Kidney (tissue), 14 donors: ENCODE data around the gene CCND2. TPM values are rescaled to one million over a fixed set of nuclear protein-coding genes. Genes with fewer than 3 reads are reported as not detected.

Experiments
- DNase-seq, 5 donors: peaks; one replicate each; pipeline ENCODE4 v3.0.0-alpha.2; 2013 to 2020
- FAIRE-seq: peaks from 2 replicates; lab custom pipeline; 2012; peaks lifted over from hg19 to GRCh38; lab: Jason Lieb, UNC
- H3K27ac ChIP-seq, 2 donors: one replicate each; pipeline ENCODE4 v1.7.0; 2013; ENCODE audit warnings: low read depth in 2 of 2, low read length in 2 of 2, inconsistent platforms in 1 of 2
- H3K27me3 ChIP-seq: one replicate; pipeline ENCODE4 v1.7.1; 2013; ENCODE audit warnings: low read length, inconsistent platforms; ENCODE audit not compliant: control insufficient read depth, insufficient read depth
- H3K36me3 ChIP-seq, 3 donors: one replicate each; pipeline versions ENCODE4 v1.7.0 to v1.7.1; 2013; ENCODE audit warnings: low read length in 3 of 3, control low read depth in 1 of 3, inconsistent platforms in 1 of 3; ENCODE audit not compliant: insufficient read depth in 3 of 3, control insufficient read depth in 2 of 3
- H3K4me1 ChIP-seq, 3 donors: one replicate each; pipeline versions ENCODE4 v1.7.0 to v1.7.1; 2013; ENCODE audit warnings: low read length in 3 of 3, inconsistent platforms in 1 of 3, low read depth in 1 of 3; ENCODE audit not compliant: control insufficient read depth in 2 of 3, insufficient read depth in 2 of 3
- H3K4me3 ChIP-seq, 3 donors: one replicate each; pipeline versions ENCODE4 v1.7.0 to v1.8.1; 2013; ENCODE audit warnings: low read length in 3 of 3, control low read depth in 1 of 3, inconsistent platforms in 1 of 3
- H3K9ac ChIP-seq, 3 donors: one replicate each; pipeline versions ENCODE4 v1.7.0 to v1.7.1; 2013; ENCODE audit warnings: low read length in 3 of 3, control low read depth in 1 of 3, inconsistent platforms in 1 of 3
- H3K9me3 ChIP-seq, 3 donors: one replicate each; pipeline versions ENCODE4 v1.7.0 to v1.7.1; 2013; ENCODE audit warnings: low read length in 3 of 3, control low read depth in 1 of 3, inconsistent platforms in 1 of 3; ENCODE audit not compliant: control insufficient read depth in 2 of 3, insufficient read depth in 1 of 3
- CTCF ChIP-seq: IDR thresholded peaks from 3 replicates; pipeline ENCODE4 v1.5.1; 2012; ENCODE audit warnings: mild to moderate bottlenecking, moderate library complexity, borderline replicate concordance; ENCODE audit not compliant: insufficient read depth; ENCODE audit errors: extremely low read depth
- intact Hi-C: fragments of 100-400 bp; cut with DNase I; formaldehyde crosslinking; loops from one replicate; pipeline ENCODE4 v1.11.1; 2022
- polyA plus RNA-seq: library from polyadenylated mRNA; stranded (reverse); fragments of 350-450 nt; fragmentation: Illumina TruSeq; extraction: RNeasy Lipid Tissue Mini Kit (QIAGEN cat#74804); gene quantifications from one replicate; pipeline ENCODE4 v1.2.3, GENCODE V29; 2014; ENCODE audit warnings: low read depth, low replicate concordance; ENCODE audit not compliant: insufficient read depth
- total RNA-seq: library from RNA; stranded (reverse); fragmentation: NEBNext Ultra II Directional; extraction: Animal tissue kit (Norgen Biotek cat#: 25700); gene quantifications from one replicate; pipeline ENCODE4 v1.2.1, GENCODE V29; 2021
- donor health status: control.
- donor health status: control.
- donor health status: control.
- donor health status: control.
- donor health status: control.
- donor health status: DM: yes; HTN: yes; CAD: no.
- donor health status: Normal renal cell carcinoma (clear cell type).

CCND2 gene
- total and polyA plus RNA-seq, 2 donors from 2014 or later, result 3.3 to 94.4 TPM

GRCh38 chr12:4284306-4284705, 10.7 kb downstream of the CCND2 start:
- peaks cover 0 to 2% (median 0%) of the 10 kb centered on the region in 3 donors for H3K36me3 ChIP-seq
- intact Hi-C loops, result loop anchor here (10.0 kb wide), 1 partner anchor 290 kb away; no protein-coding TSS in a partner anchor
- no peak for TF ChIP-seq CTCF
- H3K27me3 ChIP-seq, result no peaks in the 10 kb centered on the region
- no peaks in the 10 kb centered on the region for H3K9me3 ChIP-seq
- FAIRE-seq (no peak), DNase-seq (no peak)
- no peak overlapping the region for H3K4me3 ChIP-seq
- H3K4me1 ChIP-seq, result no peaks in the 10 kb centered on the region
- no peak overlapping the region for H3K27ac ChIP-seq
- no peak overlapping the region for H3K9ac ChIP-seq

GRCh38 chr12:4285070-4285469, 11.5 kb downstream of the CCND2 start:
- no peak overlapping the region for H3K9ac ChIP-seq
- no peak for FAIRE-seq

GRCh38 chr12:4286228-4286627, 12.7 kb downstream of the CCND2 start:
- no peaks in the 10 kb centered on the region for H3K4me1 ChIP-seq
- no peak for TF ChIP-seq CTCF
- H3K9me3 ChIP-seq, result no peaks in the 10 kb centered on the region
- no peak for DNase-seq
- FAIRE-seq, result no peak
- H3K4me3 ChIP-seq, result no peak overlapping the region
- H3K36me3 ChIP-seq, result peaks cover 0 to 2% (median 0%) of the 10 kb centered on the region in 3 donors
- no peak overlapping the region for H3K9ac ChIP-seq
- intact Hi-C loops, result loop anchor here (10.0 kb wide), 1 partner anchor 291 kb away; no protein-coding TSS in a partner anchor
- H3K27me3 ChIP-seq, result no peaks in the 10 kb centered on the region
- no peak overlapping the region for H3K27ac ChIP-seq

More at GRCh38 chr12:4285070-4285469, 11.5 kb downstream of the CCND2 start:
- intact Hi-C loops, result loop anchor here (10.0 kb wide), 1 partner anchor 290 kb away; no protein-coding TSS in a partner anchor
- Histone ChIP-seq H3K4me3 (no peak overlapping the region), H3K9me3 (no peaks in the 10 kb centered on the region), H3K27ac (no peak overlapping the region), H3K4me1 (no peaks in the 10 kb centered on the region), H3K36me3 (peaks cover 0 to 2% (median 0%) of the 10 kb centered on the region in 3 donors), H3K27me3 (no peaks in the 10 kb centered on the region)
- no peak for DNase-seq
- TF ChIP-seq CTCF, result no peak

- Histone ChIP-seq H3K9me3 (no peaks in the 10 kb centered on the region), H3K4me1 (no peaks in the 10 kb centered on the region), H3K4me3 (no peak overlapping the region), H3K27ac (no peak overlapping the region), H3K36me3 (peaks cover 0 to 2% (median 0%) of the 10 kb centered on the region in 3 donors), H3K27me3 (no peaks in the 10 kb centered on the region), H3K9ac (no peak overlapping the region)
- no peak for FAIRE-seq
- intact Hi-C loops, result loop anchor here (10.0 kb wide), 1 partner anchor 292 kb away; no protein-coding TSS in a partner anchor
- TF ChIP-seq CTCF, result no peak
- DNase-seq, result no peak
Measured at GRCh38 chr12:4286771-4287317, 13.3 kb downstream of the CCND2 start.
